ENCODE data around the gene AHRR.
A peak's percentile ranks its signal among the peaks of the same experiment; 100 is the strongest.
"Not testable (repeated sequence)": the region's sequence is repeated elsewhere in the genome, so short reads cannot be mapped to it uniquely, and the experiment has no call there.

The AHRR gene

GRCh38 chr5:307306-307705 is 14.2 kb upstream of the AHRR start:
- no peak for DNase-seq (ENCODE audit: low read depth)
- no peak for TF ChIP-seq CTCF (IDR thresholded peaks at IDR 0.05; ENCODE audit: low read depth, low read length, missing control alignments)
- H3K4me3 ChIP-seq (ENCODE audit: low read depth, low read length): no peak overlapping the region

GRCh38 chr5:307794-308579 is 13.5 kb upstream of the AHRR start:
- H3K4me3 ChIP-seq (ENCODE audit: low read depth, low read length): no peak overlapping the region
- no peak for TF ChIP-seq CTCF (IDR thresholded peaks at IDR 0.05; ENCODE audit: low read depth, low read length, missing control alignments)
- no peak for DNase-seq (ENCODE audit: low read depth)

- peak; percentile 18 for TF ChIP-seq CTCF (IDR thresholded peaks at IDR 0.05; ENCODE audit: low read depth, low read length, missing control alignments)
- DNase-seq (ENCODE audit: low read depth): no peak
These were observed 12.7 kb upstream of the AHRR start for GRCh38 chr5:308672-309271.

GRCh38 chr5:309831-310230 is 11.7 kb upstream of the AHRR start:
- H3K4me3 ChIP-seq (ENCODE audit: low read depth, low read length); DNase-seq (ENCODE audit: low read depth): not testable (repeated sequence)

More at GRCh38 chr5:308672-309271, 12.7 kb upstream of the AHRR start:
- no peak overlapping the region for H3K4me3 ChIP-seq (ENCODE audit: low read depth, low read length)

GRCh38 chr5:310516-310915 is 11.0 kb upstream of the AHRR start:
- no peak for TF ChIP-seq CTCF (IDR thresholded peaks at IDR 0.05; ENCODE audit: low read depth, low read length, missing control alignments)
- no peak for DNase-seq (ENCODE audit: low read depth)
- no peak overlapping the region for H3K4me3 ChIP-seq (ENCODE audit: low read depth, low read length)

- TF ChIP-seq CTCF (IDR thresholded peaks at IDR 0.05; ENCODE audit: low read depth, low read length, missing control alignments): no peak
- no peak for DNase-seq (ENCODE audit: low read depth)
- H3K4me3 ChIP-seq (ENCODE audit: low read depth, low read length): no peak overlapping the region
These were observed 10.5 kb upstream of the AHRR start for GRCh38 chr5:310941-311434.

GRCh38 chr5:311963-312362 is 9.6 kb upstream of the AHRR start:
- TF ChIP-seq CTCF (IDR thresholded peaks at IDR 0.05; ENCODE audit: low read depth, low read length, missing control alignments): no peak
- H3K4me3 ChIP-seq (ENCODE audit: low read depth, low read length): no peak overlapping the region
- no peak for DNase-seq (ENCODE audit: low read depth)
